IPS DF 6.9 (cell line): Measurements from ENCODE around the gene DNAH8.

ENCODE experiments used
- DNase-seq: peaks from one replicate; pipeline ENCODE4 v3.0.0-alpha.2; 2013; ENCODE audit warnings: low read depth, low spot score
- H3K27ac ChIP-seq: one replicate; pipeline ENCODE4 v1.5.1; 2013; ENCODE audit warnings: low read length, control low read depth
- H3K27me3 ChIP-seq: 2 replicates; pipeline ENCODE4 v1.6.1; 2013; ENCODE audit warnings: mild to moderate bottlenecking, low read length; ENCODE audit not compliant: control insufficient read depth, insufficient read depth
- H3K36me3 ChIP-seq: 2 replicates; pipeline ENCODE4 v1.6.1; 2013; ENCODE audit warnings: low read length; ENCODE audit not compliant: control insufficient read depth, insufficient read depth
- H3K4me1 ChIP-seq: 2 replicates; pipeline ENCODE4 v1.6.1; 2013; ENCODE audit warnings: low read length; ENCODE audit not compliant: control insufficient read depth, insufficient read depth
- H3K4me3 ChIP-seq: 2 replicates; pipeline ENCODE4 v1.5.1; 2013; ENCODE audit warnings: mild to moderate bottlenecking, low read length
- H3K9me3 ChIP-seq: 2 replicates; pipeline ENCODE4 v1.6.1; 2013; ENCODE audit warnings: low read length, inconsistent platforms; ENCODE audit not compliant: control insufficient read depth, insufficient read depth
- whole genome bisulfite sequencing: extraction: QIAGEN DNeasy Blood & Tissue Kit; methylation state at CpG from one replicate; pipeline ENCODE4 v1.1.7; 2013; ENCODE audit warnings: mixed read lengths, missing lambda C conversion rate; ENCODE audit not compliant: insufficient read length, insufficient coverage; 5-methylcytosine and 5-hydroxymethylcytosine counted together

DNAH8 gene

GRCh38 chr6:38944655-38945279, 229.7 kb downstream of the DNAH8 start:
- Histone ChIP-seq H3K4me3 (no peak overlapping the region), H3K4me1 (no peaks in the 10 kb centered on the region), H3K9me3 (no peaks in the 10 kb centered on the region), H3K27ac (no peak overlapping the region), H3K27me3 (no peaks in the 10 kb centered on the region), H3K36me3 (no peaks in the 10 kb centered on the region)
- DNase-seq, result no peak
- WGBS, result no CpG with 5 or more reads among the region's 1 CpG

- no peak for DNase-seq
- Histone ChIP-seq H3K27me3 (no peaks in the 10 kb centered on the region), H3K4me3 (no peak overlapping the region), H3K36me3 (no peaks in the 10 kb centered on the region), H3K9me3 (no peaks in the 10 kb centered on the region), H3K27ac (no peak overlapping the region), H3K4me1 (no peaks in the 10 kb centered on the region)
- whole genome bisulfite sequencing, result no CpG with 5 or more reads among the region's 2 CpGs
These were observed 240.8 kb downstream of the DNAH8 start for GRCh38 chr6:38955861-38956260.

GRCh38 chr6:38957426-38957825, 242.3 kb downstream of the DNAH8 start:
- DNase-seq, result no peak
- H3K4me1 ChIP-seq, result no peaks in the 10 kb centered on the region

GRCh38 chr6:38959138-38959537, 244.0 kb downstream of the DNAH8 start:
- no CpG with 5 or more reads among the region's 2 CpGs for WGBS
- no peaks in the 10 kb centered on the region for H3K27me3 ChIP-seq

More at GRCh38 chr6:38957426-38957825, 242.3 kb downstream of the DNAH8 start:
- Histone ChIP-seq H3K9me3 (no peaks in the 10 kb centered on the region), H3K36me3 (no peaks in the 10 kb centered on the region), H3K27me3 (no peaks in the 10 kb centered on the region), H3K4me3 (no peak overlapping the region), H3K27ac (no peak overlapping the region)

GRCh38 chr6:38968702-38969149, 253.6 kb downstream of the DNAH8 start:
- Histone ChIP-seq H3K27me3 (no peaks in the 10 kb centered on the region), H3K27ac (no peak overlapping the region), H3K9me3 (no peaks in the 10 kb centered on the region), H3K4me3 (no peak overlapping the region), H3K36me3 (no peaks in the 10 kb centered on the region), H3K4me1 (no peaks in the 10 kb centered on the region)
- DNase-seq, result no peak

More at GRCh38 chr6:38959138-38959537, 244.0 kb downstream of the DNAH8 start:
- H3K4me1 ChIP-seq, result no peaks in the 10 kb centered on the region
- H3K9me3 ChIP-seq, result no peaks in the 10 kb centered on the region
- H3K4me3 ChIP-seq, result no peak overlapping the region
- no peak for DNase-seq
- no peak overlapping the region for H3K27ac ChIP-seq
- H3K36me3 ChIP-seq, result no peaks in the 10 kb centered on the region

- Histone ChIP-seq H3K36me3 (no peaks in the 10 kb centered on the region), H3K27me3 (no peaks in the 10 kb centered on the region), H3K4me1 (no peaks in the 10 kb centered on the region; the same call in 1 of the 2 replicates), H3K4me3 (no peak overlapping the region), H3K9me3 (no peaks in the 10 kb centered on the region), H3K27ac (no peak overlapping the region)
- no CpG with 5 or more reads among the region's 8 CpGs for WGBS
- DNase-seq, result peak; percentile 25
These were observed 258.3 kb downstream of the DNAH8 start for GRCh38 chr6:38973178-38974057.

GRCh38 chr6:38974389-38975151, 259.5 kb downstream of the DNAH8 start:
- Histone ChIP-seq H3K9me3 (no peaks in the 10 kb centered on the region), H3K4me3 (no peak overlapping the region), H3K4me1 (no peaks in the 10 kb centered on the region; the same call in 1 of the 2 replicates), H3K36me3 (no peaks in the 10 kb centered on the region), H3K27ac (no peak overlapping the region), H3K27me3 (no peaks in the 10 kb centered on the region)
- DNase-seq, result no peak
- no CpG with 5 or more reads among the region's 7 CpGs for WGBS

GRCh38 chr6:38975621-38976049, 260.5 kb downstream of the DNAH8 start:
- no peak overlapping the region for H3K4me3 ChIP-seq
- H3K27ac ChIP-seq, result no peak overlapping the region
- no peaks in the 10 kb centered on the region for H3K27me3 ChIP-seq
- H3K9me3 ChIP-seq, result no peaks in the 10 kb centered on the region
- no peak for DNase-seq
- H3K36me3 ChIP-seq, result no peaks in the 10 kb centered on the region
- H3K4me1 ChIP-seq, result no peaks in the 10 kb centered on the region; the same call in 1 of the 2 replicates
- no CpG with 5 or more reads among the region's 2 CpGs for WGBS

- H3K9me3 ChIP-seq, result no peaks in the 10 kb centered on the region
- H3K36me3 ChIP-seq, result no peaks in the 10 kb centered on the region
- H3K4me1 ChIP-seq, result no peaks in the 10 kb centered on the region; the same call in 1 of the 2 replicates
- H3K27me3 ChIP-seq, result no peaks in the 10 kb centered on the region
- no peak for DNase-seq
- H3K4me3 ChIP-seq, result no peak overlapping the region
- no peak overlapping the region for H3K27ac ChIP-seq
- no CpG with 5 or more reads among the region's 3 CpGs for WGBS
These were observed 260.9 kb downstream of the DNAH8 start for GRCh38 chr6:38976051-38976450.

GRCh38 chr6:38976801-38977500, 261.8 kb downstream of the DNAH8 start:
- no CpG with 5 or more reads among the region's 6 CpGs for WGBS

More at GRCh38 chr6:38976801-38977500, 261.8 kb downstream of the DNAH8 start:
- H3K4me1 ChIP-seq, result no peaks in the 10 kb centered on the region; the same call in 1 of the 2 replicates
- DNase-seq, result no peak
- H3K9me3 ChIP-seq, result no peaks in the 10 kb centered on the region
- no peak overlapping the region for H3K4me3 ChIP-seq
- H3K27me3 ChIP-seq, result no peaks in the 10 kb centered on the region
- no peaks in the 10 kb centered on the region for H3K36me3 ChIP-seq
- H3K27ac ChIP-seq, result no peak overlapping the region
